HG02623 (cell line): ENCODE measurements around the gene SUMO3.

Experiments
- ATAC-seq: cut with Tn5 transposase; IDR thresholded peaks from one replicate; pipeline ENCODE4 v1.9.1; 2021; ENCODE audit warnings: moderate library complexity; ENCODE audit not compliant: unreplicated experiment

The SUMO3 gene

DNA sequence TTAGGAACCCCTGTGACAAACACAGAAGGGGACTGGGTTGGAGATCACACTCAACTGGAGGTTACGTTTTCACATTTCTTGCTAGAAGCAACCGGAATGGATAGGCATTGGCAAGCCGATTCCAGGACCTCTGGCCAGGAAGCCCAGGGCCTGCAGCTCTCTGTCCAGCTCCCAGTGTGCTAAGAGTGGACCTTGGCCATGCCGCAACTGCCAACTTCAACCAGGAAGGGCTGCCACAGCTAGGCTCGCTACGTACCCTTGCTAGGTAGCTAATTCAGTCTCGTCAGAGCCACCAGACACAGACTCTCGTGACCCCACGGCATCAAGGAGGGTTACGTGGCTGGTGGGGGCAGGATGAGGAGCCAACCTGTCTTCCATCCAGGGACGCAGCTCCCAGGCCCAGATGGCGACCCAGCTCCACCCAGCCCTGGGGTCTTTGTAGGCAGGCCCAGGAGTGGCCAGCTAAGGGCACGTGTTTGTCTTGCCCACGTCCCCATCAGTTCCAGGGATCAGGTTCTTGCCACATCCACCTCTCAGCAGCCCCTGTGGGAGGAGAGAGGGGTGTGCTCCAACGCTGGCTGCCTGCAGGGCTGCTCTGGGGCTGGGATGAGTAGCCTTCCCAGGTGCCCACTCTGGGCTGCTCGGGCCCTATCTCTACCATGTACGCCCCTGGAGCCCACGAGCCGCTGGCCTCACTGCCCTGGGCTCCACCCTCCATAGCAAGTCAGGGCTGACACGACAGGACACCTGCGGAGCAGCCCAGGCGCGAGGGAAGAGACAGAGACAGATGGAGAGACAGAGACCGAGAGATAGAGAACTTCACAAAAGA lies 55.4 kb downstream of the SUMO3 start:
- no peak for ATAC-seq

- ATAC-seq, result no peak
Measured at GRCh38 chr21:44761747-44762208, 56.1 kb downstream of the SUMO3 start.

DNA sequence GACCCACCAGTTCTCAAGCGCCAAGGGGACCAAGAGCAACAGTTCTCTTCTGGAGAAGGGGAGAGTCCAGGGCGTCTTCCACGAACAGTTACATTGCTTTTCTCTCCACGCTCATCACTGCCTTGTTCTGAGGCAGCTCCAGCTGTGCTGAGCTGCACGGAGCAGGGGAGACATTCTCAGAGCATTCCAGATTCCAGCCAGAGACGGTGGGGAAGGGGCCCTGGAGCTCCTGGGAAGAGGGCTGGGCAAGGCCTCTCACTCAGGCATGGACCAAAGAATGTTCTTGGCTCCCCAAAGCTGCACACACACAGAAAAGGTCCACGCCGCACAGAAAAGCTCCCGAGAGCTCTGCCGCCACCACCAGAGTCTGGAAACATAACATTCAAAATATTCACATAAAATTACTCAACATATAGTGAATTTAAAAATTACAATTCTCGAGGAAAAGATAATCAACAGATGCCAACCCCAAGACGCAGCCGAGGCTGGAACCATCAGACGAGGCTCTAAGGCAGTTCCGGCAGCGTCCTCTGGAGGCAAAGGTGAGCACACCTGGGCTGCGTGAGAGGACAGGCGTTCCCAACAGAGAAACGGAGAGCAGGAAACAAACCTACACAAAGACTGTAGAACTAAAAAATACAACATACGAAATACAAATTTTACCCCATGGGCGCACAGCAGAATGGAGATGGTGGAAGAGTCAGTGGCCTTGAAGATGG lies 56.7 kb downstream of the SUMO3 start:
- ATAC-seq, result no peak

DNA sequence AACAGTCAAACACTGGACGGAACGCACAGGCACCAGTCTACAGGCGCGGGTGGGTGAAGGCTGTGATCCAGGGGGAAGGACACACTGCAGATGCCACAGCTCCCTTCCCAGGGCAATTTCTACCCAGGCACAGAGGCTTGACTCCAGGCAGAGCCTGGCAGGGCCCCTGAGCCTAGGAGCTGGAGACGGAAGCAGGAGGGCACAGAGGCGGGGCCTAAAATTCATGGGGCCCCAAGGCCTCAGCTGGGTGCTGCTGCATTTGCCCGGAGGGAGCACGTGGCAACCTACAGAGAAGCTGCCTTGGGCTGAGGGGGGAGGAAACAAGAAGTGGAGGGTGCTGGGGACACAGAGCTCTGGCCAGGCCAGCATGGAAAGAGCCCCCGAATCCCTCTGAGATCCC lies 57.5 kb downstream of the SUMO3 start:
- ATAC-seq, result no peak

DNA sequence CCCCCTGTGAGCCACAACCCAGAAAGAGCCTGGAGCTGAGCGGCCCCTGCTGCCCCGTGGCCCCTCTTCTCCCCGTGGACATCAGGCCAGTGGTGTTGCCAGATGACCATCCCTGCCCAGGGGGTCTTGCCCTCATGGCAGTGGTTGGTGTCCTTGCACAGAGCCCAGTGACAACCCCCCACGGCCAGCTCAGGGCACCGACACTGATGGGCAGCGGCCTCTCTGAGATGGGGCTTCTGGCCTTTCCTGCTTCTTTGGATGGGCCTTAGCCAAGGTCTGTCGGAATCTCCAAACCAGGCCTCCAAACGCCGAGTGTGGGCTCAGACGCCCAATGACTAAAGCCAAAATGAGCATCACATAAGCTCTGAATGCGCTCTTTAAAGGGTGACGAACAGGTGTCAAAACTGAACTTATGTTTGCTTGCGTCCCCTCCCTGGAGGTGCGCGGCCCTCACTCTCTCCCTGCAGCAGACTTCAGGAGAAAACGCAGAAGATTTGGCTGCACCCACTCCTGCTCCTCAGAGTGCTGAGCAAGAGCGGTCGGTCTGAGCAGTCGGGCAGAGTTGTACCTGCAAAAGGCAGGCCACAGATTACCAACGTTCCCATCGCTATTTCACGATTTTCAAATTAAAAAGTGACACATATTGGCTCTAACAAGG lies 58.1 kb downstream of the SUMO3 start:
- no peak for ATAC-seq

DNA sequence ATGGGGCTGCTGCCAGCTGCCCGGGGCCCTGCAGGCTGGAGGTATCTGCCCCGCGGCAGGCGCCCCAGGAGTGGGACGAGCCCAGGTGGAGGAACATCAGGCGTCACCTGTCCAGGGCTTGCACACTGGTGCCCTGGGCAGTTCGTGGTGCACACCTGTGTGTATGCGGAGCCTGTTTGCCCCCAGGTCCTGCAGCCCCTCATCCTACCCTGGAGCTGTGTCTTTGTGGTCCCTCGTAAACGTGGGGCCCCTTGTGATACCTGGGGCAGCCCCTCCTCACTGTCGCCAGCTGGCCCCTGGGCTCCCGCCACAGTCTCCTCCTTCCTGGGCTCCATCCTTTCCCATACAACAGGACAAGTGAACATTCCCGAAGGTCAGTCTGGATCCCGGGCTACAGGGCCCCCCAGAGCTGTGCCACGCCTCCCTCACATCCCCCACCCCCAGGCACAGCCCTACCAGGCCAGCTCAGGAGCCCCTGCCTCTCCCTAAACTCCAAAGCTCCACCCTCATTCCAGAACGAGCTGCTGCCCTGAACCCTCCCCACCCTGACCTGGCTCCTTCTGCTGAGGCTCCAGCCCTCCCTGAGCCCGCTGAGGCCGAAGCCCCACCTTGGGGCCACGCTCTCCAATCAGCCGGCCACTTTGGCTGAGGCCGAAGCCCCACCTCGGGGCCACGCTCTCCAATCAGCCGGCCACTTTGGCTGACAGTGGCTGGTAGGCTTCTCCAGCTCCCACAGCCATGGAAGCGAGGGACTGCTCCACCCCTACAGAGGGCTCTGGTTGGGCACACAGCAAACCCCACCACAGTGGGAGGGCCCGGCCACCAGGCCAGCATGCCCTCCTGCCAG lies 58.9 kb downstream of the SUMO3 start:
- ATAC-seq, result no peak

- ATAC-seq, result no peak
Measured at GRCh38 chr21:44758141-44758561, 59.7 kb downstream of the SUMO3 start.

GRCh38 chr21:44757731-44758130 lies 60.1 kb downstream of the SUMO3 start:
- ATAC-seq, result no peak

DNA sequence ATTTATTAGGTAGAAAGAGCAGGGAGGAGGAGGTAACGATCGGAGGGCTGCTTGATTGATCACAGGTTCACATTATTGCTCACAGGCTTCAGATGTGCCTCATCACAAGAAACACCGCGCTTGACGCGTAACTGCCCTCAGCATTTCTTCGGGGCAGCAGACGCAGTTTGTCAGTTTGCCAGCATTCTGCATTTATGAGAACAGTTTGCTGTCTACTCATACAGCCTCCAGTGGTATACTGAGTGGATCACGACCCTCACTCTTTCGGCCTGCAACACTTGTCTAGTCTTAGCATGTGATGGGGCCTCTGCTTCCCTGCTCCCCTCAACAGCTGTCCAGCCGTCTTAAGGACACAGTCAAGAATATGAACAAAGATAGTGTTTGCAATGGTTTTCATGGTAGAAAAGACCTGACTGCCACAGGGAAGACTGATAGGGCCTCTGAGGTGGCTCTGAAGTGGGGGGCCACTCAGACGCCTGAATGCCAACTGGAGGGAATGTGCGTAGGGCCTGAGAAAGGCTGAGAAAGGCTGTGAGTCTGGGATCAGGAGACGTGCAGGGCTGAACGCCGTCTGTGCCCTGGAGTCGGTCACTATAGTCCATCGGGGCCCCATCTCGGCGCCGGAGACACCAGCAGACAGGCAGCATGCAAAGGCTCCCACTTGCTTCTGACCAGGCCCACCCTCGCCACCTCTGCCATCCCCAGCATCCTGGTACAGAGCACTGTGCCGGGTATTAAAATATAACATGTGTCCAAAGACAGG lies 61.3 kb downstream of the SUMO3 start:
- ATAC-seq, result no peak
